GM12874 (cell line): ENCODE data around the gene HOXA10.

ENCODE experiments used
- TF ChIP-seq, protein P1 (sequence below): IDR thresholded peaks from 2 replicates; pipeline ENCODE4 v1.5.1; 2011; ENCODE audit warnings: low read depth, mild to moderate bottlenecking, control low read depth, low read length, moderate library complexity; ENCODE audit not compliant: insufficient read depth

HOXA10 gene

DNA sequence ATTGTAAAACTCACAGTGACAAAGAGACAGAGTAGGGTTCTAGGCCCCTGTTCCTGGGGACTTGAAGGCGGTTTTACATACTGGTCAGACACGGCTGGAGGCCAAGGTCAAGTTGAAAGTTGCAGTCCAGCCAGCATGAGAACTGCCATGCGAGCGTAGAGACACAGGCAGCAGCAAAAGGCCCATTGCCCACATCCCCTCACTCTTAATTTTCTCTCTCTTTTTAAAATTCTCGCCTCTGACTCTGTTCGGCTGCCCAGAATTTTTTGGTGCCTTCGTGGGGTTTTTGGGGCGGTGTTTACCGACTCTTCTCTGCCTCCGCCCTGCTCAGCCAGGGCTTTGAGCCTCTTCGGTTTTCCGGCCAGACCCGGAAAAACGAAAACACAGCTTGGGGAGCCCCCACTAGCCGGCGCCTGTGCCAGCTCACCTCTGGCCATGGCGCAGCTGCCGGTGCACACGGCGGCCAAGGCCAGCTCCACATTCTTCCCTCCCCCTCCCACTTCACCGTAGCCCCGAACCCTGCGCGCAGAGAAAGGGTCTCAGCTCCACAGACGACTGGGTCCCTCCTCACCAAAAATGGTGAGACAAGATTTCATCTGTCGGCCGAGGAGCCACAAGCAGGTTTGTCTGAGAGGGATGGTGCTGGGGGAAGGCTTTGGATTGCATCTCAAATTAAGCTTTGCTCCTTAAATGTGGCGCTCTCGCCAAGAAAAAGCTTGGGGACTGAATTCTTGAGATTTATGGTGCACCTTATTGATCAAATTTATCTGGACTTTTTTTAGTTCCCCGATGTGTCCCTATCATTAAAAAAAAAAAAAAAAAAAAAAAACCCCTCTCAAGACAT, 28.1 kb upstream of the HOXA10 start:
- TF ChIP-seq, protein P1, sequence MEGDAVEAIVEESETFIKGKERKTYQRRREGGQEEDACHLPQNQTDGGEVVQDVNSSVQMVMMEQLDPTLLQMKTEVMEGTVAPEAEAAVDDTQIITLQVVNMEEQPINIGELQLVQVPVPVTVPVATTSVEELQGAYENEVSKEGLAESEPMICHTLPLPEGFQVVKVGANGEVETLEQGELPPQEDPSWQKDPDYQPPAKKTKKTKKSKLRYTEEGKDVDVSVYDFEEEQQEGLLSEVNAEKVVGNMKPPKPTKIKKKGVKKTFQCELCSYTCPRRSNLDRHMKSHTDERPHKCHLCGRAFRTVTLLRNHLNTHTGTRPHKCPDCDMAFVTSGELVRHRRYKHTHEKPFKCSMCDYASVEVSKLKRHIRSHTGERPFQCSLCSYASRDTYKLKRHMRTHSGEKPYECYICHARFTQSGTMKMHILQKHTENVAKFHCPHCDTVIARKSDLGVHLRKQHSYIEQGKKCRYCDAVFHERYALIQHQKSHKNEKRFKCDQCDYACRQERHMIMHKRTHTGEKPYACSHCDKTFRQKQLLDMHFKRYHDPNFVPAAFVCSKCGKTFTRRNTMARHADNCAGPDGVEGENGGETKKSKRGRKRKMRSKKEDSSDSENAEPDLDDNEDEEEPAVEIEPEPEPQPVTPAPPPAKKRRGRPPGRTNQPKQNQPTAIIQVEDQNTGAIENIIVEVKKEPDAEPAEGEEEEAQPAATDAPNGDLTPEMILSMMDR: no peak

GRCh38 chr7:27201580-27202017, 27.5 kb upstream of the HOXA10 start:
- TF ChIP-seq, protein P1: no peak

DNA sequence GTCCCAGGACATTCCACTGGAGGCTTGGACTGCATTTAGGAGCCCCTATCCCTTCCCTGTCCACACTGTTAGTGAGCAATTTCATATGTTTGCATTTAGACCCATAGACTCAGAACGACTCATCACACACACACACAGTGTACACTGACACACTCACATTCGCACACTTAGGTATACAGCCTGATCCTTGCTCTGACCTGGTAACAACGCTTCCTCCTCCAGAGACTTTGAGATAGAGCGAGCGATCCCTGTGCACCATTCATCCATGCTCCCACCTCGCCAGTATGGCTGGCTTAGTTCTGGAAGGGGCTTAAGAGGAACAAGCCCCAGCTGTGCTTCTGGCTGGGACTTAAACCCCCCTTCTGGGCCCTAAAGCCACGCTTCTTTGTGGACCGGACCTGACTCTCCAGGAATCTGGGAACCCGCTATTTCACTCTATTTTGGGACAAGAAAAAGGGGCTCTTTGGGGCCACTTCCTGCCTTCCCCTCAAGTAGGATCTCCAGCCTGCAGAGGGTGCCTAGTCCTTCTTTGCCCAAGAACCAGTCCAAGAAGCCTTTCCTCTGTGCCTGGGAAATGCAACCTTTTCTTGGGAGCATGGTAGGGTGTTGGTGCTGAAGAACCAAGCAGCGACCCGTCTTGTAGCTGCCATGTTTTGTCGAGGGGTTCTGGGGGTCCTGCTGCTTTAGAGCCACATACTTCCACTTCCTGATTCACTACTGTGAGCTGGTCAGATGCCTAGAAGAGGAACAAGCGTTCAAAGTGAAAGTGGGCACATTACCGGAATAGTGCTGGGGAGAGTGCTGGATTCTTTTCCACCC, 26.9 kb upstream of the HOXA10 start:
- TF ChIP-seq, protein P1: no peak

GRCh38 chr7:27199849-27200760, 26.0 kb upstream of the HOXA10 start, which contains the start of gene HOXA13:
Gene HOXA13 (minus strand): TSS chr7:27200091. CDS start chr7:27200077, 14 bp downstream.
- TF ChIP-seq, protein P1: no peak

- TF ChIP-seq, protein P1: no peak
These were observed 25.0 kb upstream of the HOXA10 start for GRCh38 chr7:27198871-27199801.

DNA sequence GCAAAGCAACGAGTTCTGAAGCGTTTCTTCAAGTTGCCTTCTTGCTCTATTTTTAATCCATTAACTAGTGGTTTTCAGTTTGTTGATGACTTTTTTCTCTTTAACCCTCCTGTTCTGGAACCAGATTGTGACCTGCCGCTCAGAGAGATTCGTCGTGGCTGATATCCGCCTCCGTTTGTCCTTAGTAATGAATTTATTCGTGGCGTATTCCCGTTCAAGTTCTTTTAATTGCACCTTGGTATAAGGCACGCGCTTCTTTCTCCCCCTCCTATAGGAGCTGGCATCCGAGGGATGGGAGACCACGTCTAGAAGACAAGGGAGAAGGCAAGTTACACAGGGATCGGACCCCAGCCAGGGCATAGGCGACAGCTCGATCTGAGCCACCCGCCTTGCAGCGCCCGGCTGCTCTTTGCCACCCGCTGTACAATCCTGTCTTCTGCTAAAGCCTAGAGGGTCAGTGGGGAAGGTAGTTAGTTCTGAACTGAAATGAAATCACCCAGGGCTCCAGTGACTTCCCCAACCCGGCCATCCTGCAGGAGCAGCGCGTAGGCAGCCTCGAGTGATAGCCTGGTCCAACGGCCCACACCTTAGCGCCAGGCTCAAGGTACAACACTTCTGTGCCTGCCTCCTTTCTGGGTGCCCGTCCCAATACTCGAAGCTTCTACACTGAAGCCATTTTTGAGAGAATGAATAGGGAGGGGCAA, 24.2 kb upstream of the HOXA10 start:
- TF ChIP-seq, protein P1: no peak
